ENCODE measurements around the gene C2orf78.

DNA sequence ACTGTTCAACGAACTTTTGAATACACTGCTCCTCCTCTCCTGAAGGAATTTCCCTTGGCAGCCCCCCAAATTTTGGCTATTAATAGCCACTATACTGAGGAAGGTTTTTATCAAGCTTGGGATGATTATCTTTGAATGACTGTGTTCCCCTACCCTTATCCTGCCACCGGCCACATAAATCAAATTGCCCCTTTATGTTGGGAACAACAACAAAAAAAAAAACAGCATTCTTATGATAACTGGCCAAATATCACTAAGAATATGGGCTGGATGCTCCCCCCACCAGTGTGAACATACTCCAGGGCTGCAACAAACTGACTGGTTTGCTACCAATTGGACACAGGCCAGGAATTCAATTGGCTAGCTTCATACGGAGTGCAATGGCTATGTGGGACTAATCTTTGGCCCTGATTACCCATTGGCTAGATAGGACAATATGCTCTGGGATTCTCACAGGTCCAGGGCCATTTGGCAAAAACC, 24.7 kb upstream of the C2orf78 start:
- TF ChIP-seq CTCF (IDR thresholded peaks at IDR 0.05; ENCODE audit: poor library complexity, severe bottlenecking) (no peak), RAD21 (conservative IDR thresholded peaks at IDR 0.05) (no peak), TAF1 (IDR thresholded peaks at IDR 0.05; ENCODE audit: low read depth) (no peak), EP300 (conservative IDR thresholded peaks at IDR 0.05; ENCODE audit: poor library complexity, severe bottlenecking) (no peak), MXI1 (conservative IDR thresholded peaks at IDR 0.05; ENCODE audit: poor library complexity, severe bottlenecking) (no peak), REST (IDR thresholded peaks at IDR 0.05; ENCODE audit: borderline replicate concordance) (no peak)
